ENCODE results near the gene KCTD11. TPM values are rescaled to one million over a fixed set of nuclear protein-coding genes. Genes with fewer than 3 reads are reported as not detected.
A peak's percentile ranks its signal among the peaks of the same experiment; 100 is the strongest.

KCTD11 gene
- total RNA-seq, 6 experiments from 2014 or later = 2.2 to 4.4 (median 2.9) TPM

GRCh38 chr17:7393613-7394451, 41.9 kb downstream of the KCTD11 start:
- Histone ChIP-seq H3K36me3 (peaks cover 0 to 7% (median 0%) of the 10 kb centered on the region in 4 donors), H3K27me3 (no peaks in the 10 kb centered on the region), H3K9me3 (no peaks in the 10 kb centered on the region), H3K27ac (peak overlapping the region; percentile 84 to 95 (median 92)), H3K4me1 (peaks cover 0 to 6% (median 0%) of the 10 kb centered on the region in 4 donors), H3K4me3 (peak overlapping the region; percentile 60 to 84 (median 63))
- DNase-seq (peak in 1 of 3 donors; percentile 59), ATAC-seq (peak; percentile 6 to 19 (median 13))
- intact Hi-C loops (cut with DNase I) = no loop called here
- TF ChIP-seq POLR2A (IDR thresholded peaks at IDR 0.05) = no peak
- no peak for TF ChIP-seq CTCF (IDR thresholded peaks at IDR 0.05)
- 23% methylated on average over 18 of the region's 48 CpGs for WGBS (ENCODE audit: insufficient coverage, low coverage, low lambda C conversion rate, missing lambda C conversion rate)

GRCh38 chr17:7394452-7395191, 42.7 kb downstream of the KCTD11 start, which contains the start of gene PLSCR3:
TSS of gene PLSCR3 (minus strand) at chr17:7394525. CDS start at chr17:7394110, 415 bp downstream.
- Histone ChIP-seq H3K27me3 (no peaks in the 10 kb centered on the region), H3K36me3 (peaks cover 0 to 2% (median 0%) of the 10 kb centered on the region in 4 donors), H3K9me3 (no peaks in the 10 kb centered on the region), H3K27ac (peak within 1 kb of the TSS; percentile 84 to 95 (median 92)), H3K4me3 (peak within 1 kb of the TSS; percentile 60 to 84 (median 63)), H3K4me1 (peaks cover 0 to 6% (median 0%) of the 10 kb centered on the region in 4 donors)
- TF ChIP-seq CTCF (IDR thresholded peaks at IDR 0.05) (peak; percentile 17 to 36 (median 30)), POLR2A (IDR thresholded peaks at IDR 0.05) (peak; percentile 90)
- intact Hi-C loops (cut with DNase I) = no loop called here
- WGBS (ENCODE audit: insufficient coverage, low coverage, low lambda C conversion rate, missing lambda C conversion rate) = 1% methylated on average over 17 of the region's 71 CpGs
- peak; percentile 92 to 95 (median 94) for DNase-seq
- peak; percentile 86 to 96 (median 93) for ATAC-seq

GRCh38 chr17:7396147-7396546, 44.2 kb downstream of the KCTD11 start:
- Histone ChIP-seq H3K27ac (no peak overlapping the region), H3K4me1 (peaks cover 0 to 6% (median 0%) of the 10 kb centered on the region in 4 donors), H3K27me3 (no peaks in the 10 kb centered on the region), H3K4me3 (no peak overlapping the region), H3K36me3 (no peaks in the 10 kb centered on the region), H3K9me3 (no peaks in the 10 kb centered on the region)
- no peak for ATAC-seq
- TF ChIP-seq POLR2A (IDR thresholded peaks at IDR 0.05) = no peak
- TF ChIP-seq CTCF (IDR thresholded peaks at IDR 0.05) = no peak
- intact Hi-C loops (cut with DNase I) = no loop called here
- whole genome bisulfite sequencing (ENCODE audit: insufficient coverage, low coverage, low lambda C conversion rate, missing lambda C conversion rate) = 100% methylated on average over 1 of the region's 4 CpGs
- DNase-seq = peak in 1 of 3 donors; percentile 14

GRCh38 chr17:7398612-7399011, 46.6 kb downstream of the KCTD11 start:
- ATAC-seq (no peak), DNase-seq (no peak)
- intact Hi-C loops (cut with DNase I) = no loop called here
- no peak overlapping the region for H3K27ac ChIP-seq
- no peak overlapping the region for H3K4me3 ChIP-seq
- WGBS (ENCODE audit: insufficient coverage, low coverage, low lambda C conversion rate, missing lambda C conversion rate) = 74% methylated on average over 2 of the region's 2 CpGs
- peaks cover 0 to 16% (median 3%) of the 10 kb centered on the region in 4 donors for H3K4me1 ChIP-seq
- no peaks in the 10 kb centered on the region for H3K36me3 ChIP-seq
- no peaks in the 10 kb centered on the region for H3K9me3 ChIP-seq
- no peaks in the 10 kb centered on the region for H3K27me3 ChIP-seq
- TF ChIP-seq CTCF (IDR thresholded peaks at IDR 0.05) = no peak
- no peak for TF ChIP-seq POLR2A (IDR thresholded peaks at IDR 0.05)
